ENCODE results near the gene GRAP2.
A peak's percentile ranks its signal among the peaks of the same experiment; 100 is the strongest.
"Not testable (repeated sequence)": the region's sequence is repeated elsewhere in the genome, so short reads cannot be mapped to it uniquely, and the experiment has no call there.

The GRAP2 gene

DNA sequence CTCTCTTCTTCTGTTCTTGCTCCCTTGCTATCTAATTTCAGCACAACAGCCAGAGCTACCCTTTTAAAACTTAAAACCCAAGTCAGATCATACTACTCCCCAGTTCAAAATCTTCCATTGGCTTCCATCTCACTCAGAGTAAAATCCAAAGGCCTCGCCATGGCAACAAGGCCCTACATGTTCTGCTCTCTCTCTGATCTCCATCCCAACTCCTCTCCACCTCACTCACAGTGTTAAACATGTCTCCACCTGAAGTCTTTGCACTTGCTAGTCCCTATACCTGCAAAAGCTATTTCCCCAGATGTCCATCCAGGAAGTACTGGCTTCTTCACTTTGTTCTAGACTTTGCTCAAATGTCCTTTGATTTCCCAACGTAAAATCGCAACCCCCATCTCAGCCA lies 3.0 kb upstream of the GRAP2 start:
- no peak for DNase-seq (ENCODE audit: low spot score)

DNA sequence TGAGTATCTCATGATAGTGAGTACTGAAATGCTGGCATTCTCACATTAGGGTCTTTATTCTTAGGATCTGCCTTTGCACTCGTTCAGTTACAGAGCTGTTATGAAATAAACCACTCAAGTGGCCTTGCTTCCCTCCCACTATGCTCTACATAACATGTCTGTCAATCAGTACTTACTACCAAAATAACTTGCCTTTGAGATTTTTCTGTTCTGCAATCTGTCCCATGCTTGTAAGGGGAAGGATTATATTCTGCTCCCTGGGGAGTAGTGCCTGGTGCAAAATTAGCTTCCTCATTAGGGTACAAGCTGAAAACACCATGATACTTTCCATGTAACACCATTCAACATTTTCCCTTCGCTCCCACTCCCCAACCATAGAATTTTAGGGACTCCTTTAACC lies 1.9 kb upstream of the GRAP2 start:
- DNase-seq (ENCODE audit: low spot score) = peak; percentile 60

GRCh38 chr22:39901565-39902146 lies 772 bp downstream of the GRAP2 start:
- DNase-seq (ENCODE audit: low spot score) = no peak

DNA sequence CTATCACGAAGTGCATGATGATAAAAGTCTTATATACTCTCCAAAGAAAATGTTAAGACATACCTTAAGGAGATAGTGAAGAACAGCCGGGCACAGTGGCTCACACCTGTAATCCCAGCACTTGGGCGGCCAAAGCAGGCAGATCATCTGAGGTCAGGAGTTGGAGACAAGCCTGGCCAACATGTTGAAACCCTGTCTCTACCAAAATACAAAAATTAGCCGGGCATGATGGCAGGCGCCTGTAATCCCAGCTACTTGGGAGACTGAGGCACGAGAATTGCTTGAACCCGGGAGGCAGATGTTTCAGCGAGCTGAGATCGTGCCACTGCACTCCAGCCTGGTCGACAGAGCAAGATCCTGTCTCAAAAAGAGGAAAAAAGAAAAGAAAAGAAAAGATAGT lies 3.1 kb downstream of the GRAP2 start:
- DNase-seq (ENCODE audit: low spot score) = not testable (repeated sequence)

DNA sequence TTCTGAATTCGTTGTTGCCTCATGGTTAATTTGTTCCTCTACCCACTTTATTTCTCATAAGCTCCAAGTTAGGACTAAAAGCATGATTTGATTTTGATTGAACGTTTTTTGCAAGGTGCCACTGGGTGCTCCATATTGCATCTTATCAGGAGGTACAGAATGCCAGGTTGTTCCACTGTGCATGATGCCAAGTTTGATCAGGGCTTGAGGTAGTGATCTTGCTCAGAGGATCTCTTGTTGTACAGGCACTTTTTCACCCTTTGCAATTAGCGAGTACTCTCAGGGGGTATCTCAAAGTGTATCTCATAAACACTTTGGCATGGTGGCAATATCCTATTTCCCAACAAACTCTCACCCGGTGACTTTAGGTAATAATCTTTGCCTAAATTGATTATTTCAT lies 4.0 kb downstream of the GRAP2 start:
- no peak for DNase-seq (ENCODE audit: low spot score)

- no peak for DNase-seq (ENCODE audit: low spot score)
Observed at GRCh38 chr22:39905687-39906086, 4.8 kb downstream of the GRAP2 start.

GRCh38 chr22:39906207-39906606 lies 5.3 kb downstream of the GRAP2 start:
- no peak for DNase-seq (ENCODE audit: low spot score)

GRCh38 chr22:39907047-39907446 lies 6.2 kb downstream of the GRAP2 start:
- no peak for DNase-seq (ENCODE audit: low spot score)

- DNase-seq (ENCODE audit: low spot score) = no peak
Observed at GRCh38 chr22:39907605-39908097, 6.8 kb downstream of the GRAP2 start.

DNA sequence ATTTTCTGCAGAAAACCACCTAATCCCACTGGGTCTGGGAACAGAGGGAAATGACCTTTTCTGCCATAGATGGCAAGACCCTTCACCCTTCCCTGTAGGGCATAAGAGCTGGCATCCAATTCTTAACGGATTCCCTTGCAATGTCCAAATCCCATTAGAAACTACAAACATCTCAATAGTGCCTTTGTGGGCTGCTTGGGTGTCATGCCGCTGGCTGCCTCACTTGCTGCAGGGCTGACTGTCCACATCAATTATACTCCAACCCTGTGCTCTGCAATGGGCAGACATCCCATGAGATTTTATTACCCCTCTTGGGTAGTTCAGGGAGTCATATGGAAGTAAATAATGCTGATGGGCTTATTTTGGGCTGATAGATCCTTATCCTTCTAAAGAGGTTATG lies 7.3 kb downstream of the GRAP2 start:
- DNase-seq (ENCODE audit: low spot score) = no peak

DNA sequence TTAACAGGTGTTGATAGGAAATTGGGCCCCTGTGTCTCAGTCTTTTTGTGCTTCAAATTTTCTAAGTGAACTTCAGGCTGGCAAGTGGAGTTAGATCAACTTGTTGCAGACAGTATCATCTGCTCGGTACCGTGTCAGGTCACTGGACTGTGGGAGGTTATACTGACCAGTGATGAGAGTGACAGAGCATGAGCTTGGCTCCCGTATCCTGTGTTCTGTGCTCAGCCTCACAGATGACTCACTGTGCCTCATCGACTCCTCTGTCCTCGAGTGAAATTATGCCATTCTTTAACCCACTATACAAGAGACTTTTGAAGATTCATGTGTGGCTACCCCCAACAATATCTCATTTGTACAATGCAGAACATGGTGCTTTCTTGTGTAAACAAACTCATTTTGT lies 7.9 kb downstream of the GRAP2 start:
- DNase-seq (ENCODE audit: low spot score) = no peak

- no peak for DNase-seq (ENCODE audit: low spot score)
Observed at GRCh38 chr22:39910876-39911613, 10.2 kb downstream of the GRAP2 start.

- DNase-seq (ENCODE audit: low spot score) = no peak
Observed at GRCh38 chr22:39913321-39913720, 12.4 kb downstream of the GRAP2 start.

DNA sequence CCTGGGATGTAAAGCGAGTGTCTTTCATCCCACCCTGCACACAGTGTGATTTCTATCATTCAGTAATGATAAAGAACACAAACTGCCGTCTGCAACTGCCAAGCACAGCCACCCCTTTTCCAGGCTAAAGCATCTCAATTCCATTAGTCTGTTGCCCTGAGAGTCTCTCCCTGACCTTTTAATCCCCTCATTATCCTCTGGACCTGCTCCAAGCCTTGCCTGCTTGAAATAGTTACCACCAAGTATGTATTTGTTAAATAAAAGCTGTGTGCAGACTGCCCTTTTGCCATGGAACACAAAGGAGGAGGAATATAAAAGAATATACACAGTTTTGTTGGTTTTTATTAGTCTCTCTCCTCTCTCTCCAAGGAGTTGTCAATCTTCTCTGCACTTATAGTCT lies 13.0 kb downstream of the GRAP2 start:
- no peak for DNase-seq (ENCODE audit: low spot score)

GRCh38 chr22:39914584-39914983 lies 13.7 kb downstream of the GRAP2 start:
- no peak for DNase-seq (ENCODE audit: low spot score)

DNA sequence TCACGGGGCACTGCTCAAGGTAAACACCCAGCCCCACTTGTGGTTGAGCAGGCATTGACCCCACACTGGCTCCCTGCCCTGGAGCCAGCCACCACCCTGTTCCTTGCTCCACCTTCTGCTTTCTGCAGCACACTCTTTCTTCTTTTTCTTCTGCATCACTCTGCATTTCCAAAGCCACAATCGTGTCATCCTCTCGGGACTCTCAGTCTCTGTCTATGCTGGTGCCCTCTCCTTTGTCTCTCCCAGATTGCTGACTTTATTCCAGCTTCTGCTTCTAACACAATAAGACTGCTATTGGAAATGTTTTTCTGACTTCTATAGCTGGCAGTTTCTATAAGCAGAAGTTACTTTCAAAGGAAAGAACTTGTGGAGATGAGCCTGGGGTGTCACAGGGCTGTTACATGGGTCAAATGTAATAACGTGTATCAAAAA lies 14.4 kb downstream of the GRAP2 start:
- no peak for DNase-seq (ENCODE audit: low spot score)

DNA sequence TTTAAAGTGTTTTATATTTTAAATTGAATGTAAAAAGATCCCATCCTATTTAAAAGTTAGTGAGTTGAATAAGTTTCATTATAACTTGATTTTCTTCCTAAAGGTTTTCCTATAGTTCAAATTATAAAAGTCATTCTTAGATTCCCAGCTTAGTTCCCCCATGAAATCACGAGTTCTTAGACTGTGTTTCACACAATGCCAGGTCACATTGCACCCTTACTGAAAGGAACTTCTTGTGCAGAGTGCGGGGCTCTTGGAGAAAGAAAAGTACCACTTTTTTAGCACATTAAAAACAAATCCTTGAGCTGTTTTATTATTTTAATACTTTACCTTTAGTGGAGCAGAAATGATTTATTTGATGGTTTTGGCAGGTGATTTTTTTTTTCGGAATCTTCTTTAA lies 15.6 kb downstream of the GRAP2 start:
- no peak for DNase-seq (ENCODE audit: low spot score)

- DNase-seq (ENCODE audit: low spot score) = no peak
Observed at GRCh38 chr22:39917197-39917643, 16.3 kb downstream of the GRAP2 start.

DNA sequence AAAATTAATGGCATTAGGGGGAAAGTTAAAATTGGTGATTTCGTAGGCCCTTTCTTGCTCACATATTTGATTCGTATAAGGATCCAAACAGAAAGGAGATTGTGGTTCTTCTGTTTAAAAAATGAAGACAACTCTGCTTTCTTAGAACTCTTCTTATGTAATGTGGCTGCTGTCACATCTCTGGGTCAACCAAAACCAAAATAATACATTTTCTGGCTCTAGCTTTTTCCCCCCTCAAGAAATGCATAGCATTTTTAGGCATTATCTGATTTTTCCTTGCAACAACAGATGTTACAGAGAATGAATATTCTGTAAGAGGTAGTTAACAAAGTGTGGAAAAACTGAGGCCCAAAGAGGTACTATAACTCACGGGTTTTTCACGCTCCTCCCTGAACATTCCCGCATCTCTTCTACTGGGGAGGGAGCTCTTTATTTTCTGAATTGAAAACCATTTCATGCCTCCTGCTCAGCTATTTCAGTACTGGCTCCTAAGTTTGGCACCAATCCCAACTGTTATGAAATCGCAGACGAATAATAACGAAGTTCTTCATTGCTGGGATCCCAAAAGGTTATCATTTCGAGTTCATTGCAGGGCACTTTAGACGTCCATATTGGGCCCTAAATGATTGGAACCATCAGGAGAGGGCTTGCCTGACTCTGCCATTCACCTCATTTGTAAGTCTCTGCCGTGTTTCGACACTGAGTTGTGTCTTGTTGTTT lies 17.1 kb downstream of the GRAP2 start:
- DNase-seq (ENCODE audit: low spot score) = no peak

- no peak for DNase-seq (ENCODE audit: low spot score)
Observed at GRCh38 chr22:39920134-39920743, 19.4 kb downstream of the GRAP2 start.

DNA sequence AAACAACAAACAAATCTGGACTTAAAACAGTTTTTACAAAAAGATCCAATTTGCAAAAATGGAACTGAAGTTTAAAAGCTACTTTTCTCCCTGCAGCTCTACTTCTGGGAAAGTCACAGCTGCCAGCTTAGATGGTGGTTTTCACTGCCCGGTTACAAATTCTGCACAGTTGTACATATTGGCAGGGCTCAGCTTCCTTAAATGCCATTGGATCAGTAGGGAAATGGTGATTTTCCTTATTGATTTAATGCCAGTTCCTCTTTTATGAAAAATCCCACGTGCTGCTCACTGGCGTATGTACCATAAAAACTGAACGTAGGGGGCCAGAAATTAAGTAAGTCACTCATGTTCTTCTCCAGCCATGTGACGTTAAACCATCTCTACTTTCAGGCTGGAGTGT lies 22.8 kb downstream of the GRAP2 start:
- no peak for DNase-seq (ENCODE audit: low spot score)

DNA sequence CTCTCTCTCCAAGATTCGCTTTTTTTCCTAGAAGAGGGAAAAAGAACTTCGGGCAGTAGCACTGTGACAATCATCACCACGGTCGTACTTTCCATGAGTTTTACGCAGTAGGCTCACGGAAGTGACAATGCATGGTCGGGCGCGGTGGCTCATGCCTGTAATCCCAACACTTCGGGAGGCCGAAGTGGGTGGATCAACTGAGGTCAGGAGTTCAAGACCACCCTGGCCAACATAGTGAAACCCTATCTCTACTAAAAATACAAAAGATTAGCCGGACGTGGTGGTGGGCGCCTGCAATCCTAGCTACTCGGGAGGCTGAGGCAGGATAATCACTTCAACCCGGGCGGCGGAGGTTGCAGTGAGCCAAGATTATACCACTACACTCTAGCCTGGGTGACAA lies 23.4 kb downstream of the GRAP2 start:
- DNase-seq (ENCODE audit: low spot score) = no peak

DNA sequence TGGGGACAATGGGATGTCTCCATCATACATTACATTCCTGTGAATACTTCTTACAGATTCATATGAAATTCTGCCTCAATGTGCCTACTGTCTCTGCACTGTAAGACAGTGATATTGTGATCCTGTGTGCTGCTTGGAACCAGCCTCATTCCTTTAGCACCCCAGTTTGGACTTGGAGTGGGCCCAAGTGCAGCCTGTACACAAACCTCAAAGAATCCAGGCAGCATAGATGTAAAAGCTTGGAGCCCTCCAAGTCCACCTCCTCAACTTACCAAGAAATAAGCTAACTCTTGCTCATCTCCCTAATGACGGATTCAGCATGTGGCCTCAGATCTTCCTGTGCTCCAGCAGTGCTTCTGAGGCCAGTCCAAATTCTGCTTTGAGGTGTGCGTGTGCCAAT lies 24.4 kb downstream of the GRAP2 start:
- DNase-seq (ENCODE audit: low spot score) = no peak

Data from germinal center (tissue), 1 donor.